GM12874 (cell line): ENCODE results near the gene FBXO42.

ENCODE experiments used
- TF ChIP-seq, protein P1 (sequence below): IDR thresholded peaks from 2 replicates; pipeline ENCODE4 v1.5.1; 2011; ENCODE audit warnings: low read depth, mild to moderate bottlenecking, control low read depth, low read length, moderate library complexity; ENCODE audit not compliant: insufficient read depth

The FBXO42 gene

DNA sequence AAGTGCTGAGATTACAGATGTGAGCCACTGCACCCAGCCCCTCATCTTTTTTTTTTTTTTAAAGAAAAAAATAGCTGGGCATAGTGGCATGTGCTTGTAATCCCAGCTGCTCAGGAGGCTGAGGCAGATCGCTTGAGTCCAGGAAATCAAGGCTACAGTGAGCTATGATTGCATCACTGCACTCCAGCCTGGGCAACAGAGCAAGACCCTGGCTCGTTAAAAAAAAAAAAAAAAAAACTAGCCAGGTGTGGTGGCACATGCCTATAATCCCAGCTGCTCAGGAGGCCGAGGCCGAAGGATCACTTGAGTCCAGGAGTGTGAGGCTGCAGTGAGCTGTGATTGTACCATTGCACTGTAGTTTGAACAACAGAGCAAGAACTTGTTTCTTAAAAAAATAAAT is 28.6 kb upstream of the FBXO42 start:
- TF ChIP-seq, protein P1, sequence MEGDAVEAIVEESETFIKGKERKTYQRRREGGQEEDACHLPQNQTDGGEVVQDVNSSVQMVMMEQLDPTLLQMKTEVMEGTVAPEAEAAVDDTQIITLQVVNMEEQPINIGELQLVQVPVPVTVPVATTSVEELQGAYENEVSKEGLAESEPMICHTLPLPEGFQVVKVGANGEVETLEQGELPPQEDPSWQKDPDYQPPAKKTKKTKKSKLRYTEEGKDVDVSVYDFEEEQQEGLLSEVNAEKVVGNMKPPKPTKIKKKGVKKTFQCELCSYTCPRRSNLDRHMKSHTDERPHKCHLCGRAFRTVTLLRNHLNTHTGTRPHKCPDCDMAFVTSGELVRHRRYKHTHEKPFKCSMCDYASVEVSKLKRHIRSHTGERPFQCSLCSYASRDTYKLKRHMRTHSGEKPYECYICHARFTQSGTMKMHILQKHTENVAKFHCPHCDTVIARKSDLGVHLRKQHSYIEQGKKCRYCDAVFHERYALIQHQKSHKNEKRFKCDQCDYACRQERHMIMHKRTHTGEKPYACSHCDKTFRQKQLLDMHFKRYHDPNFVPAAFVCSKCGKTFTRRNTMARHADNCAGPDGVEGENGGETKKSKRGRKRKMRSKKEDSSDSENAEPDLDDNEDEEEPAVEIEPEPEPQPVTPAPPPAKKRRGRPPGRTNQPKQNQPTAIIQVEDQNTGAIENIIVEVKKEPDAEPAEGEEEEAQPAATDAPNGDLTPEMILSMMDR: no peak

DNA sequence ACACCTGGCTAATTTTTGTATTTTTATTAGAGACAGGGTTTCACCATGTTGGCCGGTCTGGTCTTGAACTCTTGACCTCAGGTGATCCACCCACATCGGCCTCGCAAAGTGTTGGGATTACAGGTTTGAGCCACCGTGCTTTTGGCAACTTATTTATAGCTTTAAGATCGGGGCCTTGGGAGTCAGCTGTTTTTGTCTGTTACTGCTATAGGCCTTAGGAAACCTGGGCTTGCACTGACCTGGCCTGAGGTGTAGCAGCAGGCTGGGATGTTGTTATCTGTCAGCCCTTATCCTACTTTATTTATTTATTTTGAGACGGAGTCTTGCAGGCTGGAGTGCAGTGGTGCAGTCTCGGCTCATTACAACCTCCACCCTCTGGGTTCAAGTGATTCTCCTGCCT is 26.2 kb upstream of the FBXO42 start:
- TF ChIP-seq, protein P1: no peak

GRCh38 chr1:16376971-16377370 is 24.7 kb upstream of the FBXO42 start:
- TF ChIP-seq, protein P1: no peak

DNA sequence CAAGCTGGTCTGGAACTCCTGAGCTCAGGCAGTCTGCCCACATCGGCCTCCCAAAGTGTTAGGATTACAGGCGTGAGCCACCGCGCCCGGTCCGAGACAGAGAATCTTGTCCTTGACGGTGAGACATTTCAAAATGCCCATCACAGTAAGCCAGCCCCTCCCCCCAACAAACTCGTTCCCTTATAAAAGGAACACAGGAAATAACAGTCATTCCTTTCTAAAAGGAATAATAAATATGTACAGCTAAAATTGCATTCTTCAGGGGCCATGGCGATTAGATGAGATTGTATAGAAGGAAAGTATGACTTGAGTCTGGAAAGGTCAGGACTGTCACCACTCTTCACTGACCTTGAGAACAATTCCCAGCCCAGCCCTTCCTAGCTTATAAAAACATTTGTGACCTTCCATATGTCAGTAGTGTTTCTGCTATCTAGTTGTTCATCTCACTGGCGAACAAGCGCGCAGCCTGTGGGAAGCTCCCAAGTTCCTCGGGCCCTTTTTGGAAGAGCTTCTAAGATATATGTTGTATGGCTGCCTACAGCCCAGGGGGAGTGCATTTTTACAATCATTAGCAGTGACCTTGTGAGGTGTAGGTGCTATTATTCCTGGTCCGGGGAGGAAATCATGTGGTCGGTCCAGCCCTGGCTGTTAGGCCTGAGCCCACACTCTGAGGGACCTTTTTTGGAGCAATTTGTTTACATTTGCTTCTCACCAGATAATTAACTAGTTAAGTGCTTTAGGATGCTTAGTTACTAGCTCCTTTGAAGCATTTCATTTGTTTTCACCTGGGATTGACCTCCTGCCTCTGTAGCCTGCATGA is 23.5 kb upstream of the FBXO42 start:
- TF ChIP-seq, protein P1: no peak

GRCh38 chr1:16374266-16374665 is 22.0 kb upstream of the FBXO42 start:
- TF ChIP-seq, protein P1: no peak

GRCh38 chr1:16372535-16373285 is 20.4 kb upstream of the FBXO42 start:
- TF ChIP-seq, protein P1: no peak

GRCh38 chr1:16371725-16372124 is 19.4 kb upstream of the FBXO42 start:
- TF ChIP-seq, protein P1: no peak
